ENCODE data around the gene S100A1. TPM values are rescaled to one million over a fixed set of nuclear protein-coding genes. Genes with fewer than 3 reads are reported as not detected.
A peak's percentile ranks its signal among the peaks of the same experiment; 100 is the strongest.

S100A1 gene
- total and polyA plus RNA-seq, 2 of the 8 experiments (the other 6 are each of a cell fraction or from before 2014, with no cell fraction given): 2.0 TPM; not detected in 1

DNA sequence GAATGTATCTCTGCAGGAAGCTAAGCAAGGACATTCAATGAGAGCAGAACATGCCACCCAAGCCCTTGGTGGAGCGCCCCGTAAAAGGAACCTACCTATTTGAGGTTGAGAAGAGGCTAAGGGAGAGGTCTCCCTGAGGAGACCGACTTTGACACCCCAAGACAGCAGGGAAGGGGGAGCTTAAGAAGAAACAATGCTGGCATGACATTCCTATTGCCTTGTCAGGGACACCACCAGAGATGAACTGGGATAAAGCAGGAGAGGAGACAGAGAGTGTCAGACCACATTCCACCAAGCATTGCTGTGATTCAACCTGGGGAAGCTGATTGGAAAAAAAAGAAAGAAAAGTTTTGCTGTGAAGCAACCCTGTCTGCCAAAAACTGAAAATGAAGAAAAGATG, 49.3 kb upstream of the S100A1 start:
- Histone ChIP-seq H3K4ac (replicated peaks; ENCODE audit: insufficient read length, low read depth, low read length) (no peak overlapping the region), H2BK5ac (ENCODE audit: low read depth, low read length) (no peak overlapping the region), H3K27me3 (replicated peaks in 1 of 4; ENCODE audit: control insufficient read depth in 3 of 4, extremely low read depth in 1 of 4, insufficient read depth in 3 of 4, low read length in 3 of 4) (no peaks in the 10 kb centered on the region), H4K8ac (ENCODE audit: extremely low read depth, insufficient read depth, low read length) (no peak overlapping the region), H4K20me1 (replicated peaks in 1 of 2; ENCODE audit: control insufficient read depth in 1 of 2, insufficient read depth in 2 of 2, low read length in 2 of 2) (no peaks in the 10 kb centered on the region), H2BK15ac (ENCODE audit: low read length) (no peak overlapping the region), H3K4me1 (replicated peaks in 1 of 4; ENCODE audit: control insufficient read depth in 3 of 4, insufficient read depth in 4 of 4, low read length in 3 of 4) (peaks cover 0 to 3% (median 0%) of the 10 kb centered on the region in 4 experiments; a peak in 2 of 7 replicates), H3K4me2 (ENCODE audit: insufficient read depth in 1 of 2, low read depth in 2 of 2, low read length in 2 of 2) (no peak overlapping the region), H3K23me2 (ENCODE audit: low read depth, low read length) (no peaks in the 10 kb centered on the region; the same call in 1 of the 2 replicates), H3K9ac (replicated peaks in 1 of 4; ENCODE audit: extremely low read depth in 1 of 4, low read depth in 3 of 4, low read length in 3 of 4) (no peak overlapping the region), H3K56ac (replicated peaks; ENCODE audit: insufficient read length, low read depth, low read length) (no peak overlapping the region), H3K9me3 (ENCODE audit: insufficient read depth in 2 of 2, low read depth in 1 of 2, low read length in 1 of 2) (peaks cover 0 to 12% of the 10 kb centered on the region in 2 experiments; a peak in 1 of 4 replicates), H3K36me3 (ENCODE audit: control insufficient read depth in 2 of 4, insufficient read depth in 4 of 4, low read length in 3 of 4) (no peaks in the 10 kb centered on the region), H3K79me2 (ENCODE audit: control insufficient read depth in 1 of 2, insufficient read depth in 2 of 2, low read length in 2 of 2) (no peaks in the 10 kb centered on the region), H3K18ac (ENCODE audit: extremely low read depth, low read length) (no peak overlapping the region), H4K5ac (ENCODE audit: insufficient read length, low read depth, low read length) (no peak overlapping the region), H2AK5ac (ENCODE audit: low read depth, low read length) (no peak overlapping the region), H3K27ac (ENCODE audit: low read depth, low read length) (no peak overlapping the region), H2AFZ (ENCODE audit: low read length) (no peak overlapping the region), H4K91ac (replicated peaks; ENCODE audit: insufficient read length, low read length) (no peak overlapping the region), H3K4me3 (ENCODE audit: extremely low read depth in 1 of 4, insufficient read depth in 2 of 4, low read depth in 3 of 4, low read length in 4 of 4) (no peak overlapping the region), H2BK120ac (replicated peaks; ENCODE audit: low read depth, low read length) (no peak overlapping the region), H3K14ac (ENCODE audit: insufficient read length) (no peak overlapping the region), H3K23ac (ENCODE audit: insufficient read length) (no peak overlapping the region), H2BK12ac (ENCODE audit: low read depth, low read length) (0 out of 2 replicates have a peak overlapping the region, but pooled peaks have one; percentile 70), H3K79me1 (ENCODE audit: low read depth, low read length) (no peaks in the 10 kb centered on the region), H2BK20ac (ENCODE audit: low read length) (no peak overlapping the region)
- POLR2A ChIA-PET (ENCODE audit: partially characterized antibody): interaction anchor here (0.9 to 3.6 kb wide), 2 partner anchors 48 to 55 kb away, joined by 3 to 20 read pairs; partner anchors contain the start of genes CHTOP and S100A13
- no peak for DNase-seq (ENCODE audit: low read depth in 1 of 2, low spot score in 2 of 2)
- 77% methylated on average over 3 of the region's 3 CpGs; no CpG with 5 or more reads in 1 of the 2 experiments for WGBS, 2 experiments (ENCODE audit: extremely low coverage in 1 of 2, insufficient coverage in 1 of 2, insufficient read length in 1 of 2, insufficient replicate concordance in 2 of 2, low coverage in 1 of 2, low lambda C conversion rate in 2 of 2, missing lambda C conversion rate in 1 of 2)
- no peak for TF ChIP-seq CHD2 (IDR thresholded peaks at IDR 0.05; ENCODE audit: low read length)
- no peak for TF ChIP-seq CTBP2 (IDR thresholded peaks at IDR 0.05; ENCODE audit: borderline replicate concordance, insufficient read depth, insufficient read length, low read length)
- TF ChIP-seq SIN3A (conservative IDR thresholded peaks at IDR 0.05 in 1 of 2, IDR thresholded peaks at IDR 0.05 in 1 of 2; ENCODE audit: low read depth in 1 of 2, low read length in 2 of 2): no peak
- TF ChIP-seq KDM5A (IDR thresholded peaks at IDR 0.05; ENCODE audit: low read length): no peak
- TF ChIP-seq EZH2 (IDR thresholded peaks at IDR 0.05; ENCODE audit: low read depth, low read length, severe bottlenecking): no peak
- TF ChIP-seq KDM4A (IDR thresholded peaks at IDR 0.05; ENCODE audit: low read depth, low read length, severe bottlenecking): no peak
- TF ChIP-seq ZNF274 (IDR thresholded peaks at IDR 0.05; ENCODE audit: borderline replicate concordance, extremely low read depth, low read length): no peak
- TF ChIP-seq CBX8 (IDR thresholded peaks at IDR 0.05; ENCODE audit: borderline replicate concordance, low read depth, low read length): no peak
- CTCF ChIA-PET (ENCODE audit: partially characterized antibody): interaction anchor here (0.8 to 4.2 kb wide), 7 partner anchors 11 to 86 kb away, joined by 3 to 64 read pairs (median 4); partner anchors contain the start of genes S100A1, S100A13, S100A14 and S100A16
- FAIRE-seq: no peak

All from H1 (cell line).